Choroid plexus epithelial cell (primary cell): Measurements from ENCODE around the gene CTCF.

ENCODE experiments used
- DNase-seq: peaks from one replicate; pipeline ENCODE4 v3.0.0-alpha.2; 2010; ENCODE audit warnings: low read depth
- H3K4me3 ChIP-seq: 2 replicates; pipeline ENCODE4 v1.5.1; 2011; ENCODE audit warnings: low read depth, mild to moderate bottlenecking, control low read depth, low read length, moderate library complexity
- TF ChIP-seq, protein P1 (sequence below): conservative IDR thresholded peaks from 2 replicates; pipeline ENCODE4 v1.5.1; 2011; ENCODE audit warnings: low read depth, mild to moderate bottlenecking, control low read depth, inconsistent platforms, low read length, moderate library complexity

CTCF gene

DNA sequence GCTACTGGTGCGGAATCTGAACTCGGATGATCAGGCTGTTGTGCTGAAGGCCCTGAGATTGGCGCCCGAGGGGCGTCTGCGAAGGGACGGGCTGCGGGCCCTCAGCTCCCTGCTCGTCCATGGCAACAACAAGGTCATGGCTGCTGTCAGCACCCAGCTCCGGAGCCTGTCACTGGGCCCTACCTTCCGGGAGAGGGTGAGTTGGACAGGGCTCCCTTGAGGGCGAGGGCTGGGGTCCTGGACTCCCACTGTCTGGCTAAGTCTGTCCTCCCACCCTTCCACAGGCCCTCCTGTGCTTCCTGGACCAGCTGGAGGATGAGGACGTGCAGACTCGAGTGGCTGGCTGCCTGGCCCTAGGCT lies 16.7 kb upstream of the CTCF start:
- no peak for DNase-seq
- H3K4me3 ChIP-seq: no peak overlapping the region
- TF ChIP-seq, protein P1, sequence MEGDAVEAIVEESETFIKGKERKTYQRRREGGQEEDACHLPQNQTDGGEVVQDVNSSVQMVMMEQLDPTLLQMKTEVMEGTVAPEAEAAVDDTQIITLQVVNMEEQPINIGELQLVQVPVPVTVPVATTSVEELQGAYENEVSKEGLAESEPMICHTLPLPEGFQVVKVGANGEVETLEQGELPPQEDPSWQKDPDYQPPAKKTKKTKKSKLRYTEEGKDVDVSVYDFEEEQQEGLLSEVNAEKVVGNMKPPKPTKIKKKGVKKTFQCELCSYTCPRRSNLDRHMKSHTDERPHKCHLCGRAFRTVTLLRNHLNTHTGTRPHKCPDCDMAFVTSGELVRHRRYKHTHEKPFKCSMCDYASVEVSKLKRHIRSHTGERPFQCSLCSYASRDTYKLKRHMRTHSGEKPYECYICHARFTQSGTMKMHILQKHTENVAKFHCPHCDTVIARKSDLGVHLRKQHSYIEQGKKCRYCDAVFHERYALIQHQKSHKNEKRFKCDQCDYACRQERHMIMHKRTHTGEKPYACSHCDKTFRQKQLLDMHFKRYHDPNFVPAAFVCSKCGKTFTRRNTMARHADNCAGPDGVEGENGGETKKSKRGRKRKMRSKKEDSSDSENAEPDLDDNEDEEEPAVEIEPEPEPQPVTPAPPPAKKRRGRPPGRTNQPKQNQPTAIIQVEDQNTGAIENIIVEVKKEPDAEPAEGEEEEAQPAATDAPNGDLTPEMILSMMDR: no peak

DNA sequence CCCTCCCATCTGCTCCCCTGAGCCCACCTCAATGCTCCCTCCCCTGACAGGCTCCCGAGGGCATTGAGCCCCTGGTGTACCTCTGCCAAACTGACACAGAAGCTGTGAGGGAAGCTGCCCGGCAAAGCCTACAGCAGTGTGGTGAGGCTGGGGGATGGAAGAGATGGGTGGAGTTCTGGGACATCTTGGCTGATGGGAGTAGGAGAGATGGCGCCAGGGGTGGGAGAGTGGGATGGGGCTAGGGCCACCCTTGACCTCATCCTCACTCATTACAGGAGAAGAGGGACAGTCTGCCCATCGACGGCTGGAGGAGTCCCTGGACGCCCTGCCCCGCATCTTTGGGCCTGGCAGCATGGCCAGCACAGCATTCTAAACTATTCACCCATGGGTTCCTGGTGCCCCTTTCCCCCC lies 16.2 kb upstream of the CTCF start:
- TF ChIP-seq, protein P1: no peak
- H3K4me3 ChIP-seq: no peak overlapping the region
- no peak for DNase-seq

DNA sequence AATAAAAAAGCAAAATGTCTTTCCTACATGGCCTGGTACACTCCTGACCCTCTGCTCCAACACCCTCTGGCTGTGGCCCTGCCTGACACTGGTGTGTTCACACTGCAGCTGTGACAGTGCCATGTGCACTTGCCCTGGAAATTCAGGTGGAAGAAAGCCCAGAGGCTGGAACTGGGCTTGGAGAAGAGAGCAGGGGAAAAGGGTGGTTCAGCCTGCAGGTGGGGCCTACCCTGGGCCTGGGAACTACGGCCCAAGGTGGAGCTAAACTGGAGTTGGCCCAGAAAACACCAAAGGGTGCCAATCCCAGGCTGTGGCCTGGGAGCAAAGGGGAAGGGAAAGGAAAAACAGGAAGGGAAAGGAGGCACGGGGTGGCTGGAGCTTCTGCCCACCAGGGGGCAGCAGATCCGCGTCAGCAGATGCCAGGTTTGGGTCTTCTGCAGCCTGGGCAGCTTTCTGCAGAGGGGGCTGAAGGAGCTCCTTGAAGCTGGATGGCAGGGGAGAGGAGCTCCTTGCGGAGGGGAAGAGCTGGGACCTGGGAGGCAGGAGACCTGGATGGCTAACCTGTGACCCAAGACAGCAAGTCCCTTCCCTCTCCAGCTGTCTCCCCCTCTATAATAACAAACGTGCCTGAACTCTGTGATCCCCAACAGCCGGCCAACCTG lies 15.4 kb upstream of the CTCF start:
- no peak overlapping the region for H3K4me3 ChIP-seq
- peak; percentile 75 for DNase-seq
- TF ChIP-seq, protein P1: peak; percentile 95

DNA sequence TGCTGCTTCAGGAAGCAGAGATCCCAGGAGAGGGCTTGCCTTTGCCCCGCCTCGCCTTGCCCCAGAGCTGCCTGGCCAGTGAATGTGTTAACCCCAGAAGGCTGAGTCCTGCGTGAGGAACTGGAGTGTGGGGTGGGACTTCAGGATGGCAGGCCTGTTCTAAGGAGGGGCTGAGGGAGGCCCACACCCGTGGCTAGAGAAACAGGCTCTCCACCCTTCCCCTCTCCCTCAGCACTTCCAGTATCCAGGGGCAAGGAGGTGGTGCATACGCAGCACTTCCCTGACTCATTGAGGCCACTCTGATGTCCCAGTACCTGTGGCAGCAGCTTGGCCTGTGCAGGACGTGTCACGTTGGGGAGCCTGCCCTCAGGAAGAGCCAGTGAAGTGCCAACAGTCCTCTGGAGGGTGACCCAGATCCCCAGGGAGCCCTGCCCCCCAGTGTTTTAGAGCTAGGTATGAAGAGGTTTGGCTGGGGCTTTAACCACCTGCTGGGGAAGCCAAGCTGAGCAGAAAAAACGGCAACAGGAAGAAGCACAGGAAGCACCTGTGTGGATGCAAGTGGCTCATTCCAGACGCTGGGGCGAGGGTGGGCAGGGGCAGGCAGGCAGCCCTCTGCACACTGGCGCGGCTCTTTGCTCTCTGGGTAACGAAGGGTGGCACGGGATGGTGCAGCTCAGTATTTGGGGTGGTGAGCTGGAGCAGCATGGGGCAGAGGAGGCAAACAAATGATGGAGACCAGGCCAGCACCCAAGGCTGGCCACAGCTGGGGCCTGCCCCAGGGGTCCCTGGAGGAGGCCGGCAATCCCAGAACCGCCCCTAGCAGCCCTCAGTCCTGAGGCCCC lies 14.7 kb upstream of the CTCF start:
- DNase-seq: no peak
- TF ChIP-seq, protein P1: no peak
- H3K4me3 ChIP-seq: no peak overlapping the region

DNA sequence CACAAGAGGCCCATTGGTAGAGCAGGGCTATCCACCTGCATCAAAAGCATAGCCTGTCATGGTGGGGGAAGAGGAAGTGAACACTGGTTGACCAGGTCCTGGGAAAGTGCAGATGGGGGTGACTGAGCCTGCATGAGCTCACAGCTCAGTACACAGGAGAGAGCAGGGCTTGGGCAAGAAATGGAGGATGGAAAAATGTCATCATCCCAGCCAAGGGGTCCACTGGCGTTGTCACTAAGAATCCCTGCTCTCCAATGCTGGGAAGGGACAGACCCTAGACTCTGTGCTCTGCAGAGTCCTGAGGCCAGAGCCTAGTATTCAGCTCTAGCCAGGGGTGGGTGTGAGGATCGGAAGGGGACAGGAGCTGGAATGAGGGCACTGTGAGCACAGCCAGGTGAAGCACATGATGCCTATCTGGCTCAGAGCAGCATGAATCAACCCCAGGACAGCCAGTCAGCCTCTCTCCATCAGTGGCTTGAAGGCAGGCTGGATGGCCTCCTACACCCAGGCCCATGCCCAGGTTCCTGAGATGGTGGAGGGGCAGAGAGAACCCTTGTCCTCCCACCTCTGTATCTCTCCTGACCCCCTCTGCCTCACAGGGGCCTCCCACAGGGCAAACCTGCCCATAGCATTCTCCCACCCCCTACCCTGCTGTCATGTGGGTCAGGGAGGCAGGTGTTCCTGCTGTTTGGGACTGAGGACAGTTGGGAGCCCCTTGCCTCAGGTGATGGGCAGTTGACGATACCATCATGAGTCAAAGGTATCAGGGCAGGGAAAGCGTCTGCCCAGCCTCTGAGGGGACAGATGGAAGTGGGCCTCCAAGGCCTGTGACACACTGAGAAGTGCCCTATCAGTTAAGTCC lies 13.8 kb upstream of the CTCF start:
- no peak overlapping the region for H3K4me3 ChIP-seq
- no peak for DNase-seq
- TF ChIP-seq, protein P1: no peak

DNA sequence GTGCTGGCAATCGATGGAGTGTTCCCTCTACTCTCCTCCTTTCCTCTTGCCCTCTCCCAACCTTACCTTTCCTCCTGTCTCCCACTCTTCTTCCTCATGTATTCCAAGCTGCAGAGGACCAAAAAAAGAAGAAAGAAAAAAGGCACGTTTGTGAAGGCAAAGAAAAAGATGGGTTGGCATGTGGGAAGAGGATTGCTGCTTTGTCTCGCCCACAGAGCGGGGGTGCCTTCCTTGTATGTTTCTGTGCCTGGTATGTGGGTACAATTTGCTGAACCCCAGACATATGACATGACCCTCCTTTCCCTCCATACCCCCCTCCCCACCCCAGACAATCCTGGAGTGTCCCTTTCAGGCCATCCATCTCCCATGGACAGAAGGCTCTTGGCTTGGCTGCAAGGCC lies 13.1 kb upstream of the CTCF start:
- no peak overlapping the region for H3K4me3 ChIP-seq
- TF ChIP-seq, protein P1: no peak
- DNase-seq: no peak
